H1 (cell line): ENCODE results near the gene ITGB5. TPM values are rescaled to one million over a fixed set of nuclear protein-coding genes. Genes with fewer than 3 reads are reported as not detected.

Experiments used
- CTCF ChIA-PET: fragments of 300-600 bp; sonication (Branson Sonifier 250); formaldehyde crosslinking; loops from one replicate; lab custom pipeline; 2021; ENCODE audit not compliant: partially characterized antibody; lab: Charles Lee
- POLR2A ChIA-PET: fragments of 300-600 bp; sonication (Branson Sonifier 250); formaldehyde crosslinking; loops from one replicate; lab custom pipeline; 2021; ENCODE audit warnings: inconsistent platforms; ENCODE audit not compliant: partially characterized antibody; lab: Charles Lee
- DNase-seq, 2 experiments: peaks; one replicate each; pipeline versions ENCODE4 v3.0.0 to v3.0.0-alpha.2; 2010 to 2022; ENCODE audit warnings: low spot score in 2 of 2, low read depth in 1 of 2, mixed read lengths in 1 of 2
- FAIRE-seq: peaks from 2 replicates; lab custom pipeline; 2011; peaks lifted over from hg19 to GRCh38; lab: Jason Lieb, UNC
- H2AFZ ChIP-seq: 2 replicates; pipeline ENCODE4 v1.8.1; 2012; ENCODE audit warnings: low read length, inconsistent platforms
- H2AK5ac ChIP-seq: 2 replicates; pipeline ENCODE4 v1.6.1; 2013; ENCODE audit warnings: low read depth, low read length
- H2BK120ac ChIP-seq: replicated peaks from 2 replicates; pipeline ENCODE3; 2013; ENCODE audit warnings: low read depth, low read length, inconsistent platforms
- H2BK12ac ChIP-seq: 2 replicates; pipeline ENCODE4 v1.6.1; 2013; ENCODE audit warnings: low read depth, low read length
- H2BK15ac ChIP-seq: 2 replicates; pipeline ENCODE4 v1.6.1; 2013; ENCODE audit warnings: low read length
- H2BK20ac ChIP-seq: 2 replicates; pipeline ENCODE4 v1.6.1; 2013; ENCODE audit warnings: low read length
- H2BK5ac ChIP-seq: 2 replicates; pipeline ENCODE4 v1.6.1; 2013; ENCODE audit warnings: low read depth, low read length
- H3K14ac ChIP-seq: 2 replicates; pipeline ENCODE4 v1.6.1; 2013; ENCODE audit warnings: inconsistent platforms; ENCODE audit not compliant: insufficient read length
- H3K18ac ChIP-seq: 2 replicates; pipeline ENCODE4 v1.6.1; 2013; ENCODE audit warnings: low read length; ENCODE audit errors: extremely low read depth
- H3K23ac ChIP-seq: 2 replicates; pipeline ENCODE4 v1.6.1; 2013; ENCODE audit warnings: inconsistent platforms; ENCODE audit not compliant: insufficient read length
- H3K23me2 ChIP-seq: 2 replicates; pipeline ENCODE4 v1.6.1; 2013; ENCODE audit warnings: low read depth, low read length
- H3K27ac ChIP-seq: 2 replicates; pipeline ENCODE4 v1.6.1; 2011; ENCODE audit warnings: low read depth, low read length, inconsistent platforms
- H3K27me3 ChIP-seq, 4 experiments: replicated peaks in 1 of 4; 1 replicate in 1 of 4; 2 replicates in 3 of 4; pipeline versions ENCODE4 v1.6.1 to v1.8.1; 2011 to 2013; ENCODE audit warnings: low read length in 3 of 4, mild to moderate bottlenecking in 3 of 4, inconsistent platforms in 2 of 4, mixed read lengths in 2 of 4, moderate library complexity in 1 of 4; ENCODE audit not compliant: control insufficient read depth in 3 of 4, insufficient read depth in 3 of 4; ENCODE audit errors: extremely low read depth in 1 of 4
- H3K36me3 ChIP-seq, 4 experiments: 2 replicates each; pipeline versions ENCODE4 v1.6.1 to v1.8.1; 2011 to 2013; ENCODE audit warnings: mild to moderate bottlenecking in 4 of 4, low read length in 3 of 4, moderate library complexity in 2 of 4, control low read depth in 1 of 4, inconsistent platforms in 1 of 4; ENCODE audit not compliant: insufficient read depth in 4 of 4, control insufficient read depth in 2 of 4
- H3K4ac ChIP-seq: replicated peaks from 2 replicates; pipeline ENCODE3; 2013; ENCODE audit warnings: low read length, low read depth, mixed read lengths, inconsistent platforms; ENCODE audit not compliant: insufficient read length
- H3K4me1 ChIP-seq, 4 experiments: replicated peaks in 1 of 4; 1 replicate in 1 of 4; 2 replicates in 3 of 4; pipeline versions ENCODE4 v1.6.1 to v1.8.1; 2011 to 2013; ENCODE audit warnings: low read length in 3 of 4, inconsistent platforms in 2 of 4, mixed read lengths in 1 of 4; ENCODE audit not compliant: insufficient read depth in 4 of 4, control insufficient read depth in 3 of 4
- H3K4me2 ChIP-seq, 2 experiments: 2 replicates each; pipeline versions ENCODE4 v1.6.1 to v1.8.1; 2011 to 2013; ENCODE audit warnings: low read depth in 2 of 2, low read length in 2 of 2, control low read depth in 1 of 2, inconsistent platforms in 1 of 2, mild to moderate bottlenecking in 1 of 2; ENCODE audit not compliant: insufficient read depth in 1 of 2
- H3K4me3 ChIP-seq, 4 experiments: fragments of 200-600, 300-600 bp in 1 of 4; sonication (generic), shearing (Covaris generic), sonication (Bioruptor Twin) in 1 of 4; 2 replicates each; pipeline versions ENCODE4 v1.5.1 to v1.8.1; 2011 to 2016; ENCODE audit warnings: low read length in 4 of 4, low read depth in 3 of 4, control low read depth in 2 of 4, inconsistent platforms in 2 of 4, mild to moderate bottlenecking in 2 of 4, mixed read lengths in 1 of 4, moderate library complexity in 1 of 4; ENCODE audit not compliant: insufficient read depth in 2 of 4; ENCODE audit errors: extremely low read depth in 1 of 4
- H3K56ac ChIP-seq: replicated peaks from 2 replicates; pipeline ENCODE3; 2013; ENCODE audit warnings: low read depth, mild to moderate bottlenecking, mixed read lengths, low read length, inconsistent platforms; ENCODE audit not compliant: insufficient read length
- H3K79me1 ChIP-seq: 2 replicates; pipeline ENCODE4 v1.6.1; 2013; ENCODE audit warnings: low read depth, low read length, control low read depth
- H3K79me2 ChIP-seq, 2 experiments: 2 replicates each; pipeline versions ENCODE4 v1.6.1 to v1.8.1; 2012 to 2013; ENCODE audit warnings: low read length in 2 of 2, mild to moderate bottlenecking in 2 of 2, inconsistent platforms in 1 of 2; ENCODE audit not compliant: insufficient read depth in 2 of 2, control insufficient read depth in 1 of 2
- H3K9ac ChIP-seq, 4 experiments: replicated peaks in 1 of 4; 1 replicate in 1 of 4; 2 replicates in 3 of 4; pipeline versions ENCODE4 v1.6.1 to v1.8.1; 2011 to 2013; ENCODE audit warnings: low read depth in 3 of 4, low read length in 3 of 4, control low read depth in 2 of 4, mild to moderate bottlenecking in 2 of 4, moderate library complexity in 2 of 4, inconsistent platforms in 1 of 4; ENCODE audit errors: extremely low read depth in 1 of 4
- H3K9me3 ChIP-seq, 2 experiments: 2 replicates each; pipeline versions ENCODE4 v1.6.1 to v1.8.1; 2012 to 2013; ENCODE audit warnings: mild to moderate bottlenecking in 2 of 2, moderate library complexity in 2 of 2, control low read depth in 1 of 2, inconsistent platforms in 1 of 2, low read depth in 1 of 2, low read length in 1 of 2, mixed read lengths in 1 of 2; ENCODE audit not compliant: insufficient read depth in 2 of 2
- H4K20me1 ChIP-seq, 2 experiments: replicated peaks in 1 of 2; 2 replicates each; pipeline versions ENCODE3 to v1.8.1; 2011 to 2013; ENCODE audit warnings: inconsistent platforms in 2 of 2, low read length in 2 of 2, mild to moderate bottlenecking in 1 of 2; ENCODE audit not compliant: insufficient read depth in 2 of 2, control insufficient read depth in 1 of 2
- H4K5ac ChIP-seq: 2 replicates; pipeline ENCODE4 v1.6.1; 2013; ENCODE audit warnings: low read length, low read depth, mixed read lengths, inconsistent platforms; ENCODE audit not compliant: insufficient read length
- H4K8ac ChIP-seq: 2 replicates; pipeline ENCODE4 v1.8.0; 2013; ENCODE audit warnings: mild to moderate bottlenecking, moderate library complexity, low read length, inconsistent platforms; ENCODE audit not compliant: insufficient read depth; ENCODE audit errors: extremely low read depth
- H4K91ac ChIP-seq: replicated peaks from 2 replicates; pipeline ENCODE3; 2013; ENCODE audit warnings: low read length, mixed read lengths, inconsistent platforms; ENCODE audit not compliant: insufficient read length
- BRCA1 ChIP-seq: IDR thresholded peaks from 2 replicates; pipeline ENCODE4 v1.6.1; 2012; ENCODE audit warnings: low read depth, low read length, improper control_type of control experiment
- JUND ChIP-seq: IDR thresholded peaks from 2 replicates; pipeline ENCODE4 v1.6.1; 2011; ENCODE audit warnings: mild to moderate bottlenecking, improper control_type of control experiment, low read length
- RBBP5 ChIP-seq: IDR thresholded peaks from 2 replicates; pipeline ENCODE4 v1.7.1; 2012; ENCODE audit warnings: low read depth, mild to moderate bottlenecking, inconsistent platforms, low read length, moderate library complexity, borderline replicate concordance
- SAP30 ChIP-seq: fragments of 300-600 bp; sonication (generic); IDR thresholded peaks from 2 replicates; pipeline ENCODE4 v1.7.1; 2012; ENCODE audit warnings: low read length, moderate library complexity, mild to moderate bottlenecking, inconsistent platforms; ENCODE audit not compliant: insufficient read depth, insufficient replicate concordance
- SP1 ChIP-seq: IDR thresholded peaks from 2 replicates; pipeline ENCODE4 v1.6.1; 2011; ENCODE audit warnings: low read depth, low read length
- TBP ChIP-seq: IDR thresholded peaks from 2 replicates; pipeline ENCODE4 v1.6.1; 2011; ENCODE audit warnings: low read depth, low read length, improper control_type of control experiment
- WGBS, 2 experiments: shearing (Covaris generic) in 1 of 2; methylation state at CpG; one replicate each; pipeline versions ENCODE4 v1.1.6 to v1.1.7; 2013 to 2015; ENCODE audit warnings: low lambda C conversion rate in 2 of 2, mixed read lengths in 2 of 2, inconsistent platforms in 1 of 2, low coverage in 1 of 2, missing lambda C conversion rate in 1 of 2; ENCODE audit not compliant: insufficient replicate concordance in 2 of 2, insufficient coverage in 1 of 2, insufficient read length in 1 of 2; ENCODE audit errors: extremely low coverage in 1 of 2, missing lambda C conversion rate in 1 of 2; 5-methylcytosine and 5-hydroxymethylcytosine counted together
- polyA plus RNA-seq, 7 experiments: library from polyadenylated mRNA; depleted of rRNA in 3 of 7; stranded (reverse) in 5 of 7; unstranded in 2 of 7; fragments of >200 nt in 5 of 7; fragments of 200-250 nt in 2 of 7; gene quantifications; 1 replicate in 5 of 7; 2 replicates in 1 of 7; 4 replicates in 1 of 7; pipeline versions ENCODE4 v1.2.1 to v1.2.3, GENCODE V29; 2011 to 2013; ENCODE audit warnings: missing spikeins in 2 of 7, mixed read lengths in 2 of 7
- total RNA-seq: library from RNA; stranded (reverse); fragmentation: NEBNext Ultra II Directional; extraction: Animal tissue kit (Norgen Biotek cat#: 25700); gene quantifications from 2 replicates; pipeline ENCODE4 v1.2.1, GENCODE V29; 2021
- TF ChIP-seq, protein P1 (sequence below): IDR thresholded peaks from 2 replicates; pipeline ENCODE4 v1.6.1; 2012; ENCODE audit warnings: low read length, inconsistent platforms

Gene ITGB5
- total and polyA plus RNA-seq, 2 of the 8 experiments (the other 6 are each of a cell fraction or from before 2014, with no cell fraction given) = 101 to 268 TPM

DNA sequence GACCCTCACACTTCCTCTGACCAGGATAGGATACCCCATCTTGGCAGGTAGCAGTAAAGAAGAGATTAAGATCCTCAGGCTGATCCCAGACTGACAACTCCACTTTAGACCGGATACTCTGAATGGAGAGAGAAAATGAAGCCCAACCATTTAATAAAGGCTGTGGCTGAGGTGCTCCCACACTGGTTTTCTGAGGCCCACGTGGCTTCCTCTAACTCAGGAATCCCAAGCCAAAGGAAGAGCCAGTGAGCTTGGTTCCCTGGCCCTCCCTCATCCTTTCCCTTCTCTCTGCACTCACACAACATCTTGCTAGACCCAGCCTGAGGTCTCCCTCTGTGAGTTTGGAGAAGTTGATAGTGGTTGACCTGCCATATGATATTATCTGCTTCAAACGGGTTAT lies 78.1 kb downstream of the ITGB5 start:
- H4K5ac ChIP-seq = no peak overlapping the region
- peaks cover 0 to 6% (median 0%) of the 10 kb centered on the region in 4 experiments; a peak in 5 of 8 replicates for H3K36me3 ChIP-seq
- H2BK20ac ChIP-seq = no peak overlapping the region
- H3K4ac ChIP-seq = no peak overlapping the region
- H2BK5ac ChIP-seq = no peak overlapping the region
- CTCF ChIA-PET = interaction anchor here (1.4 to 2.2 kb wide), 3 partner anchors 9 to 92 kb away, joined by 3 to 8 read pairs (median 6); no protein-coding TSS in a partner anchor
- H3K9ac ChIP-seq = no peak overlapping the region
- no peaks in the 10 kb centered on the region for H3K9me3 ChIP-seq
- H3K4me3 ChIP-seq = no peak overlapping the region
- no peaks in the 10 kb centered on the region for H3K79me2 ChIP-seq
- H3K27me3 ChIP-seq = no peaks in the 10 kb centered on the region
- H2BK15ac ChIP-seq = no peak overlapping the region
- no peak for DNase-seq
- no peak for FAIRE-seq
- no peak overlapping the region for H2BK12ac ChIP-seq
- no peak overlapping the region for H3K14ac ChIP-seq
- no peak overlapping the region for H2BK120ac ChIP-seq
- no peak overlapping the region for H2AK5ac ChIP-seq
- H4K8ac ChIP-seq = no peak overlapping the region
- no peak overlapping the region for H3K56ac ChIP-seq
- no peak overlapping the region for H3K4me2 ChIP-seq
- no peaks in the 10 kb centered on the region; a peak in 1 of 7 replicates for H3K4me1 ChIP-seq
- H3K79me1 ChIP-seq = no peaks in the 10 kb centered on the region; the same call in 1 of the 2 replicates
- no peaks in the 10 kb centered on the region for H3K23me2 ChIP-seq
- H2AFZ ChIP-seq = no peak overlapping the region
- no peak overlapping the region for H3K23ac ChIP-seq
- H4K20me1 ChIP-seq = peaks cover 2 to 3% of the 10 kb centered on the region in 2 experiments
- POLR2A ChIA-PET = no interaction called here
- no peak overlapping the region for H3K27ac ChIP-seq
- H3K18ac ChIP-seq = no peak overlapping the region
- WGBS, 2 experiments = 93% methylated on average over 3 of the region's 3 CpGs; no CpG with 5 or more reads in 1 of the 2 experiments
- H4K91ac ChIP-seq = no peak overlapping the region
- TF ChIP-seq JUND = no peak
- TF ChIP-seq, protein P1, sequence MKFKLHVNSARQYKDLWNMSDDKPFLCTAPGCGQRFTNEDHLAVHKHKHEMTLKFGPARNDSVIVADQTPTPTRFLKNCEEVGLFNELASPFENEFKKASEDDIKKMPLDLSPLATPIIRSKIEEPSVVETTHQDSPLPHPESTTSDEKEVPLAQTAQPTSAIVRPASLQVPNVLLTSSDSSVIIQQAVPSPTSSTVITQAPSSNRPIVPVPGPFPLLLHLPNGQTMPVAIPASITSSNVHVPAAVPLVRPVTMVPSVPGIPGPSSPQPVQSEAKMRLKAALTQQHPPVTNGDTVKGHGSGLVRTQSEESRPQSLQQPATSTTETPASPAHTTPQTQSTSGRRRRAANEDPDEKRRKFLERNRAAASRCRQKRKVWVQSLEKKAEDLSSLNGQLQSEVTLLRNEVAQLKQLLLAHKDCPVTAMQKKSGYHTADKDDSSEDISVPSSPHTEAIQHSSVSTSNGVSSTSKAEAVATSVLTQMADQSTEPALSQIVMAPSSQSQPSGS = no peak
- no peak for TF ChIP-seq RBBP5
- no peak for TF ChIP-seq BRCA1
- no peak for TF ChIP-seq TBP
- no peak for TF ChIP-seq SP1
- TF ChIP-seq SAP30 = no peak
